ENCODE results near the gene RSAD2. TPM values are rescaled to one million over a fixed set of nuclear protein-coding genes. Genes with fewer than 3 reads are reported as not detected.

The RSAD2 gene
- total and polyA plus RNA-seq, 2 experiments from 2014 or later: 0.10 TPM; not detected in 1

DNA sequence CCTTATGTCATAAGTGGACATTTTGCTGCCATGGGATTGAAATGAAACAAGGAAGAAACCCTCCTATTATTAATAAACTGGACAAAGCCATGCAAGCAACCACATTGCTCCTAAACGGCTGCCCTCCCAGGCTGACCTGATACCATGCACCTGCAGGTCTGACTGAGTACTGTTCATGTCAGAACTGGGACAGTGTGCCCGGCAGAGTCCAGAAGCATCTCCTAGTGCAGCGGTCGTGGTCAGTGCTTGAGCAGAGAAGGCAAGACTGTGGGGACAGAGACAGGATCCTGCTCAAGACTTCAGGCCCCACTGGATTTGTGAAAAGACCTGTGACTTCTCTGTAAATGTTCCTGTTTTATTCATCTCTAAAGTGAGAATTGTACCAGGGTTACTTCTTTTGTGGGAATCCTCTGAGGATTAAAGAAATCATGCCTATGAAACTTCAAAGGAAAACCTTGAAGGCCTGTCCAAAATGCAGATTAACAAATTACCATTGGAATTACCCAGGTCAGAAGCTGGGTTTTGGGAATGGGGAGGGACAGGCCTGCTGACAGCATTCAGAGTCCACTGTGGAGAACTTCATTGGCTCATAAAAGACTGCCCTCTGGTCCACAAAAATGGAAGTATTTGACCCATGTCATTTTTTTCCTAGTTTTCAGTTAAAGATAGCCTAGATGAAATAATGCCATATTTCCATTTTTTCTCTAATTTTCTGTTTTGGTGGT, 53.5 kb downstream of the RSAD2 start:
- ATAC-seq: peak; percentile 61
- Histone ChIP-seq H3K27ac (ENCODE audit: low read depth) (no peak overlapping the region), H3K27me3 (ENCODE audit: insufficient read depth) (no peaks in the 10 kb centered on the region), H3K36me3 (ENCODE audit: insufficient read depth) (no peaks in the 10 kb centered on the region), H3K4me3 (no peak overlapping the region), H3K9me2 (ENCODE audit: insufficient read depth) (no peaks in the 10 kb centered on the region; the same call in 1 of the 2 replicates), H3K79me2 (replicated peaks; ENCODE audit: insufficient read depth) (peaks cover 3% of the 10 kb centered on the region; the same call in 1 of the 2 replicates), H3F3A (replicated peaks; ENCODE audit: low read depth) (no peaks in the 10 kb centered on the region), H3K4me2 (no peak overlapping the region), H4K20me1 (replicated peaks; ENCODE audit: insufficient read depth) (no peaks in the 10 kb centered on the region), H3K4me1 (ENCODE audit: insufficient read depth) (peaks cover 12% of the 10 kb centered on the region; the same call in 1 of the 2 replicates), H2AFZ (no peak overlapping the region)
- Mint-ChIP-seq H3K4me1 (peaks cover 34% of the 10 kb centered on the region), H3K36me3 (ENCODE audit: low read depth) (peaks cover 4% of the 10 kb centered on the region; the same call in 2 of the 3 replicates), H3K27me3 (ENCODE audit: insufficient read depth, low read depth, poor library complexity) (no peaks in the 10 kb centered on the region), H3K27ac (no peak overlapping the region), H3K9me3 (no peaks in the 10 kb centered on the region), H3K4me3 (no peak overlapping the region)
- TF ChIP-seq, protein P1, sequence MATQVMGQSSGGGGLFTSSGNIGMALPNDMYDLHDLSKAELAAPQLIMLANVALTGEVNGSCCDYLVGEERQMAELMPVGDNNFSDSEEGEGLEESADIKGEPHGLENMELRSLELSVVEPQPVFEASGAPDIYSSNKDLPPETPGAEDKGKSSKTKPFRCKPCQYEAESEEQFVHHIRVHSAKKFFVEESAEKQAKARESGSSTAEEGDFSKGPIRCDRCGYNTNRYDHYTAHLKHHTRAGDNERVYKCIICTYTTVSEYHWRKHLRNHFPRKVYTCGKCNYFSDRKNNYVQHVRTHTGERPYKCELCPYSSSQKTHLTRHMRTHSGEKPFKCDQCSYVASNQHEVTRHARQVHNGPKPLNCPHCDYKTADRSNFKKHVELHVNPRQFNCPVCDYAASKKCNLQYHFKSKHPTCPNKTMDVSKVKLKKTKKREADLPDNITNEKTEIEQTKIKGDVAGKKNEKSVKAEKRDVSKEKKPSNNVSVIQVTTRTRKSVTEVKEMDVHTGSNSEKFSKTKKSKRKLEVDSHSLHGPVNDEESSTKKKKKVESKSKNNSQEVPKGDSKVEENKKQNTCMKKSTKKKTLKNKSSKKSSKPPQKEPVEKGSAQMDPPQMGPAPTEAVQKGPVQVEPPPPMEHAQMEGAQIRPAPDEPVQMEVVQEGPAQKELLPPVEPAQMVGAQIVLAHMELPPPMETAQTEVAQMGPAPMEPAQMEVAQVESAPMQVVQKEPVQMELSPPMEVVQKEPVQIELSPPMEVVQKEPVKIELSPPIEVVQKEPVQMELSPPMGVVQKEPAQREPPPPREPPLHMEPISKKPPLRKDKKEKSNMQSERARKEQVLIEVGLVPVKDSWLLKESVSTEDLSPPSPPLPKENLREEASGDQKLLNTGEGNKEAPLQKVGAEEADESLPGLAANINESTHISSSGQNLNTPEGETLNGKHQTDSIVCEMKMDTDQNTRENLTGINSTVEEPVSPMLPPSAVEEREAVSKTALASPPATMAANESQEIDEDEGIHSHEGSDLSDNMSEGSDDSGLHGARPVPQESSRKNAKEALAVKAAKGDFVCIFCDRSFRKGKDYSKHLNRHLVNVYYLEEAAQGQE (IDR thresholded peaks at IDR 0.05; ENCODE audit: unreplicated experiment): no peak
- TF ChIP-seq EZH2phosphoT487 (IDR thresholded peaks at IDR 0.05; ENCODE audit: unreplicated experiment): no peak
- TF ChIP-seq ETS1 (IDR thresholded peaks at IDR 0.05): no peak
- TF ChIP-seq CTCF (conservative IDR thresholded peaks at IDR 0.05; ENCODE audit: low read depth in 2 of 2): no peak
- no peak for TF ChIP-seq ZNF462 (CRISPR knock-in tag; IDR thresholded peaks at IDR 0.05)
- no peak for TF ChIP-seq EZH2 (IDR thresholded peaks at IDR 0.05; ENCODE audit: low read depth, unreplicated experiment)
- no peak for TF ChIP-seq POLR2AphosphoS5 (IDR thresholded peaks at IDR 0.05; ENCODE audit: low read depth)
- TF ChIP-seq ZNF331 (CRISPR knock-in tag; IDR thresholded peaks at IDR 0.05; ENCODE audit: low read depth): no peak
- TF ChIP-seq NANOG (IDR thresholded peaks at IDR 0.05; ENCODE audit: borderline replicate concordance): no peak
- no peak for TF ChIP-seq STAT1 (IDR thresholded peaks at IDR 0.05; ENCODE audit: unreplicated experiment)
- no peak for TF ChIP-seq JUNB (IDR thresholded peaks at IDR 0.05; ENCODE audit: unreplicated experiment)
- TF ChIP-seq ZNF114 (CRISPR knock-in tag; IDR thresholded peaks at IDR 0.05): no peak
- no peak for TF ChIP-seq CREB1 (CRISPR knock-in tag; IDR thresholded peaks at IDR 0.05; ENCODE audit: low read depth)
- DNase-seq (ENCODE audit: low spot score): no peak
